Erythroblast (primary cell): ENCODE measurements around the gene C2orf69.

Experiments
- DNase-seq, 2 experiments: peaks; one replicate each; lab custom pipeline; 2025; lab: John Stamatoyannopoulos, UW
- GATA1 ChIP-seq: IDR thresholded peaks from 2 replicates; pipeline ENCODE4 v1.6.1; 2011; ENCODE audit warnings: low read depth, mild to moderate bottlenecking, control low read depth, low read length, moderate library complexity
- POLR2A ChIP-seq: IDR thresholded peaks from 2 replicates; pipeline ENCODE4 v1.6.1; 2011; ENCODE audit warnings: mild to moderate bottlenecking, low read length

The C2orf69 gene

DNA sequence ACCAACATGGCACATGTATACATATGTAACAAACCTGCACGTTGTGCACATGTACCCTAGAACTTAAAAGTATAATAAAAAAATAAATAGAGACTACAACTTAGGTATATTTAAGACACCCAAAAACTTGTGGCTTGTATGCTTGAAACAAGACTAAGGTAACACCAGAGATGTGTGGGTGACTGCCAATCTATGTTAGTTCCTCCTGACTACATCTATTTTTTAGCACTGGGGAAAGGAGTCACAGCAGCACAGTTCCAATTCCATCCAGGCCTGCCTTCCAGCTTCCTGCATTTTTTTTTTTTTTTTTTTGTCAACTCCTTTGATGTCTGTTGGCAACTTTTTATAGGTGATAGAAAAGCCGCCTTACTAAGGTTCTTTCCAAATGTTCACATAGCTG is 18.2 kb downstream of the C2orf69 start:
- TF ChIP-seq GATA1 (no peak), POLR2A (no peak)
- DNase-seq: no peak

DNA sequence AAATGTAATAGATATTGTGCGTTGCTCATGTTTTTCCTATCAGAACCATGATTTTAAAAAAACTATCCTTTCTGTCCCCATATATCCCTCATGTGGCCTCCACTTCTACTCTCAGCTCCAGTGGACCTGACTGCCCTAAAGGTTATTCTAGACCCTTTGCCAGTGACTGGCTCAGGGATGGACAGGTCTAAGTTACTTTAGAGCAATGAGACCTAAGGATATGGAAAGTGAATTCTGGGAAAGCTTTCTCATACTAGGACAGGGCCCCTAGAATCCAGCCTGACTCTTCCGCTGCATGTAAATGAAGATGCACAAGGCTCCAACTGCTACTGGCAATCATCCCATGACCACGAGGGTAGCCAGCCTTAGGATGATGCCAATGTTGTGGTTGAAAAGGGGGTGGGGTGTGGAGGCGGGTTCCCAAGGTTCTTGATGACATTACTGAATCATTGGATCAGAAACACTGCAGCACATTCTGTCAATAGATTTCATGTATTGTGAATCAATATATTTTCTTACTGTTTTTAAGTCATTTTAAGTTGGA is 21.3 kb downstream of the C2orf69 start:
- peak in 1 of 2 experiments; percentile 3 for DNase-seq
- no peak for TF ChIP-seq POLR2A
- TF ChIP-seq GATA1: no peak

DNA sequence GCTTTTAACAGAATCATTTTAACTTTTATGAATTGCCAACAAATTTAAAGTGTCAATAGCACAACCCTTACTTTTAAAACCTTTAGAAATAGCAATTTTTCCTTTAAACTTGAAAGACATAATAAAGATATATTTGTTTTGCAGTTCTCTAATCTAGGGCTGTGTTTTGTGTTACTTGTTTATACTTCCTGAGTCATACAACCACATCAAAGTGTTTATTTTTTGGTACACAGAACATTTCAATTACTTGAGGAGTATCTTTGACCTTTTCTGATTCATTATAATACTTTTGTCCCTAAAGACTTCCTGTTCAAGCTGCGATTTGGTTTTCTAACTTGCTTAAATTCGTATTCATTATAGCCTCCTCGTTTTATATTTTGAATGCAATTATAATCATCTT is 22.4 kb downstream of the C2orf69 start:
- no peak for DNase-seq
- TF ChIP-seq GATA1 (no peak), POLR2A (no peak)

DNA sequence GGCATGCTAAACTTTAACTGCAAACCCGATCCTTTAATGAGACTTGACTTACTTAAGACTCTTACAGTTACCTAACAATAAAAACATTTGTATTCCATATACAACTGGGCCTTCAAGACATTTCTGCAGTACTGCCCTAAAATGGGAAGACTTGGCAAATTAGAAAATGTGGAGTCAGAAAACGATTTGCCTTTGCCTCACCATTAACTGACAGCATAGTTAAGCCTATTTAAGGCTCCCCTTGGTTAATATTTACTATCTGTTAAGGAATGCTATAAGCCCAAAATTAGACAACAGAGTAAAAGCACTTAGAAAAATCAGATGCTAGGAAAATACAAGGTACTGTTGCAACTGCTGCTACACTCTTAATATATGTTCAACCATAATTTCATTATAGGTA is 25.5 kb downstream of the C2orf69 start:
- TF ChIP-seq POLR2A (no peak), GATA1 (no peak)

DNA sequence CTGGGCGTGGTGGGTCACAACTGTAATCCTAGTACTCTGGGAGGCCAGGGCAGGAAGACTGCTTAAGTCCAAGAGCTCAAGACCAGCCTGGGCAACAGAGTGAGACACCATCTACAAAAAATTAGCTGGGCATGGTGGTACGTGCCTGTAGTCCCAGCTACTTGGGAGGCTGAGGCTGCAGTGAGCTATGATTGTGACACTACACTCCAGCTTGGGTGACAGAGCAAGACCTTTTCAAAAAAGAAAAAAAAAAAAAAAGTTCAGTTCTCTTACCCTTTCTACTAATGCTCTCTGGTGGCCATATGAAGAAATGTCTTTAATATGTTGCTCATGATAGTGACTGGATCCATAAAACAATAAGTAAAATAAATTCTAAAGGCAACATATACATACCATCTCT is 29.3 kb downstream of the C2orf69 start:
- no peak for TF ChIP-seq GATA1
- TF ChIP-seq POLR2A: no peak
- peak; percentile 48 to 49 for DNase-seq

More for the DNA sequence above, 25.5 kb downstream of the C2orf69 start:
- DNase-seq: no peak

DNA sequence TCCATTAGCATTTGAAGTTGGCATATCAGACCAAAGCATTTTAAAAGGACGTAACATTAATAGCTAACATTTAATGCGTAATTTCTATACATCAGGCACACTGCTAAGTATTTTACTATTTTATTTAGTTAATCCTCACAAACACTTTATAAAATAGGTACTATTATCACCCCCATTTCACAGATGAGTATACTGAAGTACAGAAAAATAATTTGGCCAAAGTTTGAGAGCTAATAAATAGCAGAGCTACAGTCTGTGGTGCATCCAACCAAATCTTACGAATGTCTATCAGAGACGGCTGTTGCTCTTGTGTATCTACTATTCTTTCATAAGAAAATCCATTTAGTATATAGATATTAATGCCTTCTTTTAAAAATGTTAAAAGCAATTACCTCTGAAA is 32.3 kb downstream of the C2orf69 start:
- no peak for DNase-seq
- TF ChIP-seq GATA1: no peak
- TF ChIP-seq POLR2A: no peak

DNA sequence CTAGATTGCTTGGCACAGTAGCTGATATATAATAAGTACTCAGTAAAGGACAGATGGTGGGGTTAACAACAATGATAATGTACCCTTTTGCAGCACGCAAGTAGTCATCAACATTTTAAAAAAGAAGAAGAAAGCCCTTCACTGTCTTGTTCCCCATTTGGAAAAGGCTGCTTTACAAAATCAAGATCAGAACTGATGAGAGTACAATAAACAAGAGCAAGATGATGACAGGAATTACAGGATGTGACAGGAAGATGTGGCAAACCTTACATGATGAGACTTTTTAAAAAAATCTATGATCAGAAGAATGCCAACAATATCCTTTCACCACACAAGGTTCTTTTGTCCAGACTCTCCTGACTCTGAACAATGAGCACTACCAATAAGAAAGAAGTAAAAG is 35.1 kb downstream of the C2orf69 start:
- no peak for DNase-seq
- TF ChIP-seq POLR2A (no peak), GATA1 (no peak)

DNA sequence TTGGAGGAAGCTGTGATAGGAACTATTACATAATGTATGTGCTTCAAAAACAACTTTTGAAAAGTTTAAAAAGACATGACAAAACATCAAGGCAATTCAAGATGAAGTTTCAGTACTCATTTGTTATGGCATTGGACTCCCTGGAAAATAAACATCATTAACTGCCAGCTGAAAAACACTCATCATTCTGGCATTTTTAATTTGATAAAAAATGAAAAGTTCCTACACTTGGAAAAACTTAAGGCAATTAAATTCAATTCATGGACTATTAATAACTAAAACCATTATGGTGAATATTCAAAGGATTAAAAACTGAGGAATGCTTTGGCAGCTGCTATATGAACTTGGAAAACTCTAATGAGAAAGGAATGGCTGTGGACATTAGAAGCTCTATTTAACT is 35.7 kb downstream of the C2orf69 start:
- TF ChIP-seq GATA1 (no peak), POLR2A (no peak)

DNA sequence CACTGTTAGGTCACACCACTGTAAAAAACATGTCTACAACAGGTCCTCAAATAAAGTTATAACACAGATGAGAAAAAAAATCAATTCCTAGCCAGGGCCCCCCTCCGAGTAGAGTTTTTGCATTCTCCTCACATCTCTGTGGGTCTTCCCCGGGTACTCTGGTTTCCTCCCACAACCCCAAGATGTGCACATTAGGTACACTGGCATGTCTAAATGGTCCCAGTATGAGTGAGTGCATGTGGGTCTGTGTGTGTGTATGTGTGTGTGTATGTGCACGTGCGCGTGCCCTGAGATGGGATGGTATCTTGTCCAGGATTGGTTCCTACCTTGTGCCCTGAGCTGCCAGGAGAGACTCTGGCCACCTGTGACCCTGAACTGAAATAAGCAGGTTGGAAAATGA is 39.3 kb downstream of the C2orf69 start:
- DNase-seq: no peak
- no peak for TF ChIP-seq POLR2A
- no peak for TF ChIP-seq GATA1

More for the DNA sequence above, 35.7 kb downstream of the C2orf69 start:
- DNase-seq: no peak

DNA sequence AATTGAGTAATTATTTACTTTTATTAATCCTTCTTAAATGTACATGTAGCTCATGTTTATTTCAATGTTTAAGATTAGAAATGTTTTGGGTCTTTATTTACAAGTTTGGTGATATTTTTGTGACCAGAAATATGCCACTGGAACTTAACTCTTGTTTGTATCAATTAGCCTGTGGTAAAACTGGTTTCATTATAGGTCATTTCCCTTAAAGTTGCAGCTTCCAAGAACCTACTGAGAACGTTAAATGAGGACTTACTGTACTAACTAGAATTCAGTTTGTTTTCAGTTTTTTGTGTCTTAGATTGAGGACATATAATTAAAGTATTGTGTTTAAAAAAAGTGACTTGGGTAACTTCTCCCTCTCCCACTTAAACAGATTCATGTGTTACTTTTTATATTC is 39.9 kb downstream of the C2orf69 start:
- TF ChIP-seq POLR2A (no peak), GATA1 (no peak)
- no peak for DNase-seq

DNA sequence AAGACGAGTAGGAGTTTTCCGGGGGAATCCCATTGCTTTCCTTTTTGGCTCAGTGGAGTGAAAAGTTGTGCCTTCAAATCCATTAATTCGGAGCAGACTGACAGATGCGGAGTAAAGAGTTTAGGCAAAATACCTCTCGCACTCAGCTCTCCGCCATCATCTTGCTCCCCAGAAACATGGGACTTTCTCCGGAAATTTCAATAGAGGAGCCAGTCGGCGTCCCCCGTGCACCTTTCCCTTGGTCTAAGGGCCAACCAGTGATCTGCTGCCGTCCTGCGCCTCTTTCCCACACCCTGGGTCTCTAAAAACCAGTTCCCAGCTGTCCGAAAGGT is 43.9 kb downstream of the C2orf69 start:
- no peak for DNase-seq
- no peak for TF ChIP-seq GATA1
- no peak for TF ChIP-seq POLR2A

DNA sequence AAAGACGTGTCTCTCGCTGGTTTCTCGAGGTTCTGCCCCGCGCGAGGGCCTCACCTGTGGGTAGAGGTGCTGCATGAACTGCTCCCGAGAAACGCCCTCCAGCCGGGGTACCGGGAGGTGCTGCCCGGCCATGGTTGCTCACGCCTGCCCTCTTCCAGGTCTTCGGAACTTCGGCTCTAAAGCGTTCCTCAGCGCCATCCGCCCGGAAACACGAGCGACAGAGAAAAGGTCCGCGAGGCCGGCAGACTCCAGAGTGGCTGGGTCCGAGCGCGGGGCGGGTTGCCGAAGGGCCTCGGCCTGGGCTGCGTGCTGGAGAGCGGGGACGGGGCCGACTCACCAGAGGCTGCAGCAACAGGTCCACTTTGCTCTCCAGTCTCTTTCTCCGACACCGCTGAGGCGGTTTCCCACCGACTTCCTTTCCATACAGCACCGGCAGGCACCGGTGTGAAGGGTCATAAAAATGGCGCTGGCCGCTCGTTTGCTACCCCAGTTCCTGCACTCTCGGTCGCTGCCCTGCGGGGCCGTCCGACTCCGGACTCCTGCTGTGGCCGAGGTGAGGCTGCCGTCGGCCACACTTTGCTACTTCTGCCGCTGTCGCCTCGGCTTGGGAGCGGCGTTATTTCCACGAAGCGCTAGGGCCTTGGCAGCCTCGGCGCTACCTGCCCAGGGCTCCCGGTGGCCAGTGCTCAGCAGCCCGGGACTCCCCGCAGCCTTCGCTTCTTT is 44.4 kb downstream of the C2orf69 start, which contains the start of the genes MAIP1 and TYW5:
MAIP1 (plus strand) TSS at position 244 of the 723 bp plus-strand sequence; CDS start at position 461, 217 bp downstream.
TYW5 (minus strand) TSS at position 153 of the 723 bp plus-strand sequence; CDS start at position 132, 21 bp downstream.
- peak; percentile 93 to 94 for DNase-seq

DNA sequence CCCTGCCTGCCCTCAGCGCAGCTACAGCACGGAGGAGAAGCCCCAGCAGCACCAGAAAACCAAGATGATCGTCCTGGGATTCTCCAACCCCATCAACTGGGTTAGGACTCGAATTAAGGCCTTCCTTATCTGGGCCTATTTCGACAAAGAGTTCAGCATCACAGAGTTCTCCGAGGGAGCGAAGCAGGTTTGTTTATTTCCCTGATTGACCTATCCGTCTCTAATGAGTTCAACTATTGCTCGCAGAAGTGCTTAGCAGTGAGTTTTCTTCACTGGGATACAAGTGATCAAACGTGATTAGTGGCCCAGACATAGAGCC is 44.9 kb downstream of the C2orf69 start:
- peak; percentile 71 to 76 for DNase-seq
- TF ChIP-seq GATA1: no peak
- TF ChIP-seq POLR2A: no peak

More for the DNA sequence above, 44.4 kb downstream of the C2orf69 start, which contains the start of the genes MAIP1 and TYW5:
- TF ChIP-seq GATA1 (no peak), POLR2A (peak; percentile 87)

DNA sequence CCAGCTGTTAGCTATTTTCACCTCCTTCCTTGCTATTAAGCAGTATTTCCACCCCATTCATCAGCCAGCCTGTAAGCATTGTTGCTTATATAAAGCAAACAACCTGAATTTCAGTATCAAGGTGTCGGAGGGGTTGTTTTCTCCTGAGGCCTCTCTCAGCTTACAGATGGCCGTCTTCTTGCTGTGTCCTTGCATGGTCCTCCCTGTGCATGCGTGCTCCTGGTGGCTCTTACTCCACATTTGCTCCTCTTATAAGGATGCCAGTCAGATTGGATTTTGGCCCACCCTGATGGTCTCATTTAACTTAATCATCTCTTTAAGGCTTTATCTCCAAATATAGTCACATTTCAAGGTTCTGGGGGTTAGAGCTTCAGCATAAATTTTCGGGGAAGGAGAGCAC is 46.9 kb downstream of the C2orf69 start:
- no peak for DNase-seq
- TF ChIP-seq GATA1 (no peak), POLR2A (no peak)

DNA sequence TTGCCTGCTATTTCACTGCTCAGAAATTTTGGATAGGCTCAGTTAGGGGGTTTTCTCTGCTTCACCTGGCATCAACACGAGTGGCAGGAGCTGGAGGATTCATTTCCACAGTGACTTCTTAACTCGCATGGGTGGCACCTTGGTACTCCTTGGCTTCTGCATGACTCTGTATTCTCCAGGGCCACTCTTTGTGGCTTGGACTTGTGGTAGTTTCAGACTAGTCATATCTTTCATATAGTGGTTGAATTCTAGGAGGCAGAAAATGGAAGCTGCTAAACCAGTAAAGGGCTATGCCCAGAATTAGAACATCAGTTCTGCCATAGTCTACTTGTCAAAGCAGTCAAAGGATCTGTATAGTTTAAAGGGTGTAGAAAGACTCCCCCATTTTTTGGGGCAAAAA is 51.1 kb downstream of the C2orf69 start:
- no peak for DNase-seq
- no peak for TF ChIP-seq POLR2A
- TF ChIP-seq GATA1: no peak

DNA sequence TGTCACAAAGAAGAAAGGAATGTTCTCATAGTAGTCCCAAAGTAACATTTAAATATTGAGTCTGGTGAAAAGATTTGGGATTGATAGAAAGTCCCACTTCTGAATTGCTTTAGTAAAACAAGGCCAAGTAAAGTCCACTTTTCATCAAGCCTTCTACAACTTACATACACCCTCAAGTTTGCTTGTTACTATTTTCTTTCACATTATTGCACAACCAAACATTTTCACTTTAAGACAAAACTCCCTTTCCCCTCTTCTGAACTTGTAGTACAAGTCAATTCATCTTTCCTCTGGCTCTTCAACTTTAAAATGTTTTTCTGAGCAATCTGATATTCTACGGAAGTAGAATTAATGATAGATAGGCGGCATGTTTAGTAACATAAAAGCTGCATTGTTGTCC is 55.3 kb downstream of the C2orf69 start:
- TF ChIP-seq GATA1 (no peak), POLR2A (no peak)

More for the DNA sequence above, 55.3 kb downstream of the C2orf69 start:
- DNase-seq: no peak
